HG03439 (cell line): ENCODE measurements around the gene TGM6.

Experiments
- ATAC-seq: cut with Tn5 transposase; IDR thresholded peaks from one replicate; pipeline ENCODE4 v1.9.1; 2021; ENCODE audit warnings: mild to moderate bottlenecking, moderate library complexity; ENCODE audit not compliant: unreplicated experiment

The TGM6 gene

GRCh38 chr20:2480381-2480780 lies 99.7 kb downstream of the TGM6 start:
- no peak for ATAC-seq
